ENCODE results near the gene SSBP3.

The SSBP3 gene

GRCh38 chr1:54361342-54361741, 44.9 kb downstream of the SSBP3 start:
- no peak overlapping the region for H2AFZ ChIP-seq (ENCODE audit: low read length, unreplicated experiment)
- H3K4me3 ChIP-seq (ENCODE audit: low read depth, low read length): no peak overlapping the region
- H3K79me2 ChIP-seq (ENCODE audit: control insufficient read depth, insufficient read depth, low read length, unreplicated experiment): no peaks in the 10 kb centered on the region
- H3K27ac ChIP-seq (ENCODE audit: low read depth, low read length): no peak overlapping the region
- H3K36me3 ChIP-seq (ENCODE audit: insufficient read depth, low read length): no peaks in the 10 kb centered on the region
- H3K27me3 ChIP-seq (ENCODE audit: insufficient read depth, low read length): no peaks in the 10 kb centered on the region
- H3K4me1 ChIP-seq (ENCODE audit: control insufficient read depth, insufficient read depth, low read length, unreplicated experiment): no peaks in the 10 kb centered on the region

GRCh38 chr1:54360165-54361005, 45.8 kb downstream of the SSBP3 start:
- Histone ChIP-seq H3K36me3 (ENCODE audit: insufficient read depth, low read length) (no peaks in the 10 kb centered on the region), H3K79me2 (ENCODE audit: control insufficient read depth, insufficient read depth, low read length, unreplicated experiment) (no peaks in the 10 kb centered on the region), H2AFZ (ENCODE audit: low read length, unreplicated experiment) (no peak overlapping the region), H3K4me3 (ENCODE audit: low read depth, low read length) (no peak overlapping the region), H3K4me1 (ENCODE audit: control insufficient read depth, insufficient read depth, low read length, unreplicated experiment) (no peaks in the 10 kb centered on the region), H3K27me3 (ENCODE audit: insufficient read depth, low read length) (no peaks in the 10 kb centered on the region), H3K27ac (ENCODE audit: low read depth, low read length) (no peak overlapping the region)

GRCh38 chr1:54359393-54360162, 46.6 kb downstream of the SSBP3 start:
- H3K79me2 ChIP-seq (ENCODE audit: control insufficient read depth, insufficient read depth, low read length, unreplicated experiment): no peaks in the 10 kb centered on the region
- no peaks in the 10 kb centered on the region for H3K36me3 ChIP-seq (ENCODE audit: insufficient read depth, low read length)
- no peak overlapping the region for H3K4me3 ChIP-seq (ENCODE audit: low read depth, low read length)
- H2AFZ ChIP-seq (ENCODE audit: low read length, unreplicated experiment): no peak overlapping the region
- H3K27ac ChIP-seq (ENCODE audit: low read depth, low read length): no peak overlapping the region
- H3K27me3 ChIP-seq (ENCODE audit: insufficient read depth, low read length): no peaks in the 10 kb centered on the region
- H3K4me1 ChIP-seq (ENCODE audit: control insufficient read depth, insufficient read depth, low read length, unreplicated experiment): no peaks in the 10 kb centered on the region

- Histone ChIP-seq H3K79me2 (ENCODE audit: control insufficient read depth, insufficient read depth, low read length, unreplicated experiment) (no peaks in the 10 kb centered on the region), H3K36me3 (ENCODE audit: insufficient read depth, low read length) (no peaks in the 10 kb centered on the region), H3K27me3 (ENCODE audit: insufficient read depth, low read length) (no peaks in the 10 kb centered on the region), H3K4me1 (ENCODE audit: control insufficient read depth, insufficient read depth, low read length, unreplicated experiment) (no peaks in the 10 kb centered on the region), H3K27ac (ENCODE audit: low read depth, low read length) (no peak overlapping the region), H3K4me3 (ENCODE audit: low read depth, low read length) (no peak overlapping the region), H2AFZ (ENCODE audit: low read length, unreplicated experiment) (no peak overlapping the region)
Measured at GRCh38 chr1:54358503-54359168, 47.6 kb downstream of the SSBP3 start.

GRCh38 chr1:54357967-54358366, 48.2 kb downstream of the SSBP3 start:
- Histone ChIP-seq H3K36me3 (ENCODE audit: insufficient read depth, low read length) (no peaks in the 10 kb centered on the region), H3K79me2 (ENCODE audit: control insufficient read depth, insufficient read depth, low read length, unreplicated experiment) (no peaks in the 10 kb centered on the region), H3K4me3 (ENCODE audit: low read depth, low read length) (no peak overlapping the region), H3K27me3 (ENCODE audit: insufficient read depth, low read length) (no peaks in the 10 kb centered on the region), H2AFZ (ENCODE audit: low read length, unreplicated experiment) (no peak overlapping the region), H3K4me1 (ENCODE audit: control insufficient read depth, insufficient read depth, low read length, unreplicated experiment) (no peaks in the 10 kb centered on the region), H3K27ac (ENCODE audit: low read depth, low read length) (no peak overlapping the region)

GRCh38 chr1:54356680-54357147, 49.5 kb downstream of the SSBP3 start:
- no peak overlapping the region for H3K27ac ChIP-seq (ENCODE audit: low read depth, low read length)
- H3K4me1 ChIP-seq (ENCODE audit: control insufficient read depth, insufficient read depth, low read length, unreplicated experiment): no peaks in the 10 kb centered on the region
- no peaks in the 10 kb centered on the region for H3K27me3 ChIP-seq (ENCODE audit: insufficient read depth, low read length)
- H3K79me2 ChIP-seq (ENCODE audit: control insufficient read depth, insufficient read depth, low read length, unreplicated experiment): no peaks in the 10 kb centered on the region
- H3K4me3 ChIP-seq (ENCODE audit: low read depth, low read length): no peak overlapping the region
- H3K36me3 ChIP-seq (ENCODE audit: insufficient read depth, low read length): no peaks in the 10 kb centered on the region
- no peak overlapping the region for H2AFZ ChIP-seq (ENCODE audit: low read length, unreplicated experiment)

GRCh38 chr1:54355931-54356679, 50.1 kb downstream of the SSBP3 start:
- Histone ChIP-seq H3K4me3 (ENCODE audit: low read depth, low read length) (no peak overlapping the region), H2AFZ (ENCODE audit: low read length, unreplicated experiment) (no peak overlapping the region), H3K36me3 (ENCODE audit: insufficient read depth, low read length) (no peaks in the 10 kb centered on the region), H3K79me2 (ENCODE audit: control insufficient read depth, insufficient read depth, low read length, unreplicated experiment) (no peaks in the 10 kb centered on the region), H3K4me1 (ENCODE audit: control insufficient read depth, insufficient read depth, low read length, unreplicated experiment) (no peaks in the 10 kb centered on the region), H3K27me3 (ENCODE audit: insufficient read depth, low read length) (no peaks in the 10 kb centered on the region), H3K27ac (ENCODE audit: low read depth, low read length) (no peak overlapping the region)

- H3K4me3 ChIP-seq (ENCODE audit: low read depth, low read length): no peak overlapping the region
- no peaks in the 10 kb centered on the region for H3K4me1 ChIP-seq (ENCODE audit: control insufficient read depth, insufficient read depth, low read length, unreplicated experiment)
- H3K79me2 ChIP-seq (ENCODE audit: control insufficient read depth, insufficient read depth, low read length, unreplicated experiment): no peaks in the 10 kb centered on the region
- no peak overlapping the region for H2AFZ ChIP-seq (ENCODE audit: low read length, unreplicated experiment)
- no peak overlapping the region for H3K27ac ChIP-seq (ENCODE audit: low read depth, low read length)
- no peaks in the 10 kb centered on the region for H3K27me3 ChIP-seq (ENCODE audit: insufficient read depth, low read length)
- H3K36me3 ChIP-seq (ENCODE audit: insufficient read depth, low read length): no peaks in the 10 kb centered on the region
Measured at GRCh38 chr1:54354899-54355298, 51.3 kb downstream of the SSBP3 start.

GRCh38 chr1:54353959-54354358, 52.2 kb downstream of the SSBP3 start:
- H3K79me2 ChIP-seq (ENCODE audit: control insufficient read depth, insufficient read depth, low read length, unreplicated experiment): no peaks in the 10 kb centered on the region
- no peaks in the 10 kb centered on the region for H3K4me1 ChIP-seq (ENCODE audit: control insufficient read depth, insufficient read depth, low read length, unreplicated experiment)
- H3K36me3 ChIP-seq (ENCODE audit: insufficient read depth, low read length): no peaks in the 10 kb centered on the region
- no peak overlapping the region for H2AFZ ChIP-seq (ENCODE audit: low read length, unreplicated experiment)
- no peak overlapping the region for H3K4me3 ChIP-seq (ENCODE audit: low read depth, low read length)
- no peak overlapping the region for H3K27ac ChIP-seq (ENCODE audit: low read depth, low read length)
- no peaks in the 10 kb centered on the region for H3K27me3 ChIP-seq (ENCODE audit: insufficient read depth, low read length)

- H2AFZ ChIP-seq (ENCODE audit: low read length, unreplicated experiment): no peak overlapping the region
- H3K79me2 ChIP-seq (ENCODE audit: control insufficient read depth, insufficient read depth, low read length, unreplicated experiment): no peaks in the 10 kb centered on the region
- H3K36me3 ChIP-seq (ENCODE audit: insufficient read depth, low read length): no peaks in the 10 kb centered on the region
- no peaks in the 10 kb centered on the region for H3K4me1 ChIP-seq (ENCODE audit: control insufficient read depth, insufficient read depth, low read length, unreplicated experiment)
- H3K4me3 ChIP-seq (ENCODE audit: low read depth, low read length): no peak overlapping the region
- H3K27ac ChIP-seq (ENCODE audit: low read depth, low read length): no peak overlapping the region
- no peaks in the 10 kb centered on the region for H3K27me3 ChIP-seq (ENCODE audit: insufficient read depth, low read length)
Measured at GRCh38 chr1:54352755-54353154, 53.4 kb downstream of the SSBP3 start.
